Eye (tissue), 1 donor: ENCODE measurements around the gene ELMOD1.

Experiments
- DNase-seq: peaks from one replicate; pipeline ENCODE4 v3.0.0-alpha.2; 2015

Gene ELMOD1

GRCh38 chr11:107651672-107652071, 60.7 kb downstream of the ELMOD1 start:
- no peak for DNase-seq

DNA sequence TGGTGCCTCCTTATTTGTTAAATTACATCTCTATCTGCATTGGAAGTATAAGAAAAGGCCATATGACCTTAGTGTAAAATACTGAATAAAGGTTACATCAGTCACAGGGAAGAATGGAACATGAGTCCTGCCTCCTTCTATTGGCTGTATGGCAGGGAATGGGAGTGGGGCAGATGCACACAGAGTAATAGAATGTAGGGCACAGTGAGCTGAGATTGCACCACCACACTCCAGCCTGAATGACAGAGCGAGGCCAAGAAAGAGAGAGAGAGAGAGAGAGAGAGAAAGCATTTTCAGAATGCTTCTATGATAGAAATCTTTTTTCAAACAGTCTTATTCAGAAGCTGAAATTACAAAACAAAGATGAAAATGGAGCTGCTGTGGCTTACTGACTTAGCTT, 62.1 kb downstream of the ELMOD1 start:
- no peak for DNase-seq

- DNase-seq: no peak
Measured at GRCh38 chr11:107655602-107656001, 64.7 kb downstream of the ELMOD1 start.

- no peak for DNase-seq
Measured at GRCh38 chr11:107659310-107659709, 68.4 kb downstream of the ELMOD1 start.

GRCh38 chr11:107660066-107660465, 69.1 kb downstream of the ELMOD1 start:
- no peak for DNase-seq

GRCh38 chr11:107661656-107662055, 70.7 kb downstream of the ELMOD1 start:
- DNase-seq: no peak

DNA sequence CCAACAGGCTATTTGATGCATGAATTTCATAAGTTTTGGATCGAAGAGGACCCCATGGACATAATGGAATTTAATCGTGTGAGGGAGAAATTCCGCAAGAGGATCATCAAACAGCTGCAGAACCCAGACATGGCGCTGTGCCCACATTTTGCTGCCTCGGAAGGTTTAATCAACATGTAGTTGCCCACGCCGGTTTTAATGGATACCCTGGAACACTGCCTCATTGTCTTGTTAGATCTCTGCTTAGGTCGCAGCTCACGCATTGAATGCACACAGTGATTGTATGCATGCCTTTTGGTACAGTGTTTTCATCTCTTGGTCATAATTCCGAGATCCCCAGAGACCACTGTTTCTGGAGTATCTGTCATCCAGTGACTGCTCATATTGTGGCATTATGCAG, 74.1 kb downstream of the ELMOD1 start:
- peak; percentile 70 for DNase-seq

DNA sequence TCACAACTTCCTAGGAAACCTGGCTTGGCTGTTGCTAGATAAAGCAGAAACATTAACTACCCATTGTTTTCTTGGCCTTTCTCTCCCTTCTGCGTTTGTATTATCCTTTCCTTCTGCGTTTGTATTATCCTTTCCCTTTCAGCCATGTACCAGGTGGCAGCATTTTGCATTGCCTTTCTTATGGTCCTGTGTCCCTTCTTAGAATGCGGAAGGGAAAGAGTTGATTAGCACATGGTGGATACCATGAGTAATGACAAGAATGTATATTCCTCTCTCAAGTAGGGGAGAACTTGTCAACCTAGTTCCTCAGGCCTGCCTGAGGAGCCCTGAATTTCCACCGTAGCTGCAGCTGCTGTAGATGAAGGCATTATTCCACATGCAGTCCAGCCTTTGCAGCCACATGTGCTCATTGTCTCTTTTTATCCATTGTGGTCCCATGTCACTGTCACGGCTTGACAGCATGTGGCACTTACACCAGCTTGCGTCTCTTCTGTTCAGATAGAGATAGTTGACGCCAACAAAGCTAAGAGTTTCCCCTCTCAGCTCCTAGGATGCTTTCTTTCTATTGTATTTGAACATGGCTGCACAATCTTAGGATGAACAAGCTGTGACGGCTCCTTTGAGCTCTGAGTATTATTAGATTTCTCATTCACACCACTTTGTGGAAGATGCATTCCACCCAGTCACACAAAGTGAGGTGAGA, 76.1 kb downstream of the ELMOD1 start:
- peak; percentile 71 for DNase-seq

GRCh38 chr11:107669191-107669740, 78.3 kb downstream of the ELMOD1 start:
- peak; percentile 63 for DNase-seq

- DNase-seq: peak; percentile 29
Measured at GRCh38 chr11:107669893-107670601, 79.1 kb downstream of the ELMOD1 start.

GRCh38 chr11:107675902-107676301, 85.0 kb downstream of the ELMOD1 start:
- DNase-seq: no peak

DNA sequence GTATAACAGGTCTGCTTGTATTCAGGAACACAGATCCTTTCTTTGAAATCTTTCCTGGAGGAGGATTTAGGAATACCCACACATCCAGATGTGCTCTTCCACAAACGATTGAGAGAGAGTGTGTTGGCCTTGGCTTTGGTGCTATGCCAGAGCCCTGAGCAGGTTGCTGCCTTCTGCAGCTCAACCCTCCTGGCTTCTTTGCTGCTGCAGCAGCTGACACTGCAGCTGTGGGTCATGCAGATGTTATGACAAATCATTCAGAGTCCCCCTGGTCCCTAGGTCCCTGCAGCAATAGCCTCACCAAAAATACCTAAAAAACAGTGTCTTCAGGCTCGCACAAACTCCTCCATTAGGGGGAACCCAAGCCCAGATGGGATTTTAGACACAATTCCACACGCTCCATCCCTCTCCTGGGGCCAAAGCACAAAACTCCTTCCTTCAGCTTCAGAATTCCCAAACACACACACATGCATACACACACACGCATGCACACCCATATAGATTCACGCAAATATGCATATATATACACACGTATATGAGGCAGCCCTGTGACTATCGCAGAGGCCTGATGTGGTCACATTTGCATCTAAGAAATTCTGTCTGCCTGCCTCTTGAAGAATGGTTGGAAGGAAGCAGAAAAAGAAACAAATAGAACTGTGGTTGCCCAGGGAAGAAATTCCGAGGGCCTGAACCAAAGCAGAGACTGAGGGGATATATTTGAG, 85.5 kb downstream of the ELMOD1 start:
- no peak for DNase-seq

DNA sequence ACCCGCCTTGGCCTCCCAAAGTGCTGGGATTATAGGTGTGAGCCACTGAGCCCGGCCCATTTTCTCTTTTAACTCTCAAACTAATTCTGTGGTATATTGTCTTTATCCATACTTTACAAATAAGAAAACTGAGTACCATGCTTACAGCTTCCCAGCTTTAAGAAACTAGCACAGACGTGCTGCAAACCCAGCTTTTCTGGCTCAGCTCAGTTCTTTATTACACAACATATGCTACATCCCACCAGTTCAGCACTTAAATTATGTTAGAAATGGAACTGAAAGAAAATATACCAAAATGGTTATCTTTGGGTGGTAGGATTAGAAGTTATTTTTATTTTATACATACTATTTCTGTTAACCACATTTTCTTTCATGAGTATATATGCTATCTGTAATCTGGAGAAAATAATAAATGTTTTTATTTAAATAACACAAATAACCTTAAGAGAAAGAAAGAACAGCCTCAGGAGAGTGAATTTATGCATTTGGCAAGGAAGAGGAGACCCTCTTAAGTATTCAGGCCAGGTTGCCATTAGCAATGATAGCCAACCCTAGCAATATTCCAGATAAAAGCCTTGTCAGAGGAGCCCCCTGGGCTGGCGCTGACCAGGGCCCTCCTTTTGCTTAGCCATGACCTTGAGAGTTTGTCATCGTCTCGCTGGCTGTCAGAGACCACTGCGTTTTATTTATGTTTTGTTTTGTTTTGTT, 87.1 kb downstream of the ELMOD1 start:
- peak; percentile 27 for DNase-seq

GRCh38 chr11:107678632-107678971, 87.7 kb downstream of the ELMOD1 start:
- DNase-seq: no peak

DNA sequence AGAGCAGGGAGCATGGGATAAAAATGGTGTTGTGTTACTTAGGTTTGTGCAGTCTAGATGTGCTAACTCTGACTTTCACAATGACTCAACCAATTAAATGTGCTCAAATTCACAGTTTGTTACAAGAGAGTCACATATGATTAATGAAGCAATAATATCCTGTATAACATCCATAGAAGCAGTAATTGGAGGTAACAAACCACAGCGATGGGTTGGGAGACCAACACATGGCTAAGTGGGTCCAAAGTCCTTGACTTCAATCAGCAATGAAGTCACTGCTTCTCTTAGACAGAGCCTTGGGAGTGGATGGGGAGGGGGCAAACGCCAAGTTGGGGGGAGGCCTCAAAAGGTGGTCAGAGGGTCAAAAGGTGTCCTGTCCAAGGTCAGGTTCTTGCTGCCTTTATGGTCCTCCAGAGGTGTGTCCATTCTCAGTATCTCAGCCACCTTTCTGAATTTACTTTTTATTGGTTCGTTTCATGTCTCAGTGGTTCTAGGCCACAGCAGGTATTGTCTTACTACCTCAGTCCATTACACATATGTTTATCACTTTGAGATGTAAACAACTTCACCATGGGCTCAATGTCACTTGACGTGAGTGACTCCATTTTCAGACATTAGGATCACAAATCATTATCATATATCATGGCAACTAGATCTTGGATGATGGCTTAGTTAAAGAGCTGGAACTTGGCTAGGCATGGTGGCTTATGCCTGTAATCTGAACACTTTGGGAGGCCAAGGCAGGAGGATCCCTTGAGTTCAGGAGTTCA, 88.5 kb downstream of the ELMOD1 start:
- DNase-seq: no peak

DNA sequence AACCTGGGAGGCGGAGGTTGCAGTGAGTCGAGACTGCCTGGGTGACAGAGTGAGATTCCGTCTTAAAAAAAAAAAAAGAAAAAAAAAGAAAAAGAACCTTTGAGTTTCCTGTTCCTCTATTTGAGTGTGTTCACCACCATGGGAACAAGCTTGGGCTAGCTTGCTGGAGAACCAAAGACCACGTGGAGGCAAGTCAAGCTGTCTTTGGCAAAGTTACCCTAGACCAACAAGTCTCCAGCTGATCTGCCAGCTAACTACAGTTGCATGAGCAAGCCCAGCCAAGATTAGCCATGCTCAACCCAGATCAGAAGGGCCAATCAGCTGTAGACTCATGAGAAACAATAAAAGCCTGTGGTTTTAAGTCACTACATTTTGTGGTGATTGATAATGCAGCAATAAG, 91.2 kb downstream of the ELMOD1 start:
- DNase-seq: no peak

GRCh38 chr11:107682572-107682971, 91.6 kb downstream of the ELMOD1 start:
- DNase-seq: no peak

DNA sequence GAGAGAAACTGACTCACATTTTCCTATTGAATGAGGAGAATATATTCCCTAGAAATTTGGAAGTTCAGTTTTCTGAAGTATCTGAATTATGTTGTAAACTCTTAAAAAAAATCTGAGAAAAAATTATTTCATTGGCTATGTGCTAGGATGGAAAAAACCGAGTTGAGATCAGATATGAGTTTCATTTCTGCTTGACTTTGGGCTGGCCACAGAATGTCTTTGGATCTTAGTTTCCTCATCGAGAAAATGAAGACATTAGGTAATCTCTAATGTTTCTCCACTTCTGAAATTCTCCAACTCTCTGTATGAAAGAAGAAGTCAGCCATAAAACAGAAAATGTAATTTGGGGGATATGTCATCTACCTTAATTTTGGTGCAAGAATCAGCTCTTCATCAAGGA, 92.1 kb downstream of the ELMOD1 start:
- DNase-seq: no peak

- DNase-seq: no peak
Measured at GRCh38 chr11:107683807-107684206, 92.9 kb downstream of the ELMOD1 start.

GRCh38 chr11:107688322-107688918, 97.5 kb downstream of the ELMOD1 start:
- no peak for DNase-seq

DNA sequence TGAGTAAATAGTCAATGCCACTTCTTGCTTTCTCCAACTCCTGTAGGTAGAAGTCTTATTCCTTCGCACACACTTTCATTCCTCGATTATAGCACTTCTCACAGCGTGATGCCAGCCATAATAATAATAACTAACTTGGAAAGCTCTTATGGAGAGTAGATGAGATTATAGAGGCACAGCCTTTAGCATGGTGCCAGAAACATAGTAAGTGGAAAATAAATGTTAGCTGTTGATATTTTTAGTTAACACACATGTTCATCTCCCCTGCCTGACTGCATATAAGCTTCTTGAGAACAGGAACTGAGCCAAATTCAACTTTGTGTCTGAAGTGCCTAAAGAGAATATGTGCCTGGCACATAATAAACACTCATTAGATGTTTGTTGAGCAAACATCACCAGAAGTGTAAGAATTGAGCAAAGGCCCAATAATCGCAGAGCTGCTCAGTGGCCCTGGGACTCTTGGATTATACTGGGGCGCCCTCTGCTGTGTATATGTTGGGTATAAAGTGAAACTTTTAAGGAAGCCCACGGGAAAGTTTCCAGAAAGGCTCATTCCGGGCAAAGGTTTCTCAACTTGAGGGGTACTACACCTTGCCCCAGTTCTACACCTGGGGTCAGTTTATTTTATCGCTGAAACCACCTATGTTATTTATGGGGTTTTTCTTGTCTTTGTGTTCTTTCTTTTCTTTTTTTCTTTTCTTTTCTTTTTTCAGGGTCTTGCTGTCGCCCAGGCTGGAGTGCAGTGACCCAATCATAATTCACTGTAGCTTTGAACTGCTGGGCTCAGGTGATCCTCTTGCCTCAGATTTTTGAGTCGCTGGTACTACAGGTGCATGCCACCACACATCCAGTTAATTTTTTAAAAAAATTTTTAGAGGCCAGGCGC, 98.6 kb downstream of the ELMOD1 start:
- peak; percentile 89 for DNase-seq
